GM12864 (cell line): Measurements from ENCODE around the gene FN3K.

Experiments
- DNase-seq: peaks from one replicate; pipeline ENCODE4 v3.0.0-alpha.2; 2011; ENCODE audit warnings: low read depth
- H3K4me3 ChIP-seq: 2 replicates; pipeline ENCODE4 v1.5.1; 2011; ENCODE audit warnings: mild to moderate bottlenecking, low read depth, low read length, control low read depth
- TF ChIP-seq, protein P1 (sequence below): IDR thresholded peaks from 2 replicates; pipeline ENCODE4 v1.5.1; 2011; ENCODE audit warnings: low read depth, mild to moderate bottlenecking, moderate library complexity, low read length, control low read depth, inconsistent platforms; ENCODE audit errors: missing control alignments

Gene FN3K

GRCh38 chr17:82729479-82730260, 5.7 kb upstream of the FN3K start:
- TF ChIP-seq, protein P1, sequence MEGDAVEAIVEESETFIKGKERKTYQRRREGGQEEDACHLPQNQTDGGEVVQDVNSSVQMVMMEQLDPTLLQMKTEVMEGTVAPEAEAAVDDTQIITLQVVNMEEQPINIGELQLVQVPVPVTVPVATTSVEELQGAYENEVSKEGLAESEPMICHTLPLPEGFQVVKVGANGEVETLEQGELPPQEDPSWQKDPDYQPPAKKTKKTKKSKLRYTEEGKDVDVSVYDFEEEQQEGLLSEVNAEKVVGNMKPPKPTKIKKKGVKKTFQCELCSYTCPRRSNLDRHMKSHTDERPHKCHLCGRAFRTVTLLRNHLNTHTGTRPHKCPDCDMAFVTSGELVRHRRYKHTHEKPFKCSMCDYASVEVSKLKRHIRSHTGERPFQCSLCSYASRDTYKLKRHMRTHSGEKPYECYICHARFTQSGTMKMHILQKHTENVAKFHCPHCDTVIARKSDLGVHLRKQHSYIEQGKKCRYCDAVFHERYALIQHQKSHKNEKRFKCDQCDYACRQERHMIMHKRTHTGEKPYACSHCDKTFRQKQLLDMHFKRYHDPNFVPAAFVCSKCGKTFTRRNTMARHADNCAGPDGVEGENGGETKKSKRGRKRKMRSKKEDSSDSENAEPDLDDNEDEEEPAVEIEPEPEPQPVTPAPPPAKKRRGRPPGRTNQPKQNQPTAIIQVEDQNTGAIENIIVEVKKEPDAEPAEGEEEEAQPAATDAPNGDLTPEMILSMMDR, result no peak
- no peak overlapping the region for H3K4me3 ChIP-seq
- no peak for DNase-seq

DNA sequence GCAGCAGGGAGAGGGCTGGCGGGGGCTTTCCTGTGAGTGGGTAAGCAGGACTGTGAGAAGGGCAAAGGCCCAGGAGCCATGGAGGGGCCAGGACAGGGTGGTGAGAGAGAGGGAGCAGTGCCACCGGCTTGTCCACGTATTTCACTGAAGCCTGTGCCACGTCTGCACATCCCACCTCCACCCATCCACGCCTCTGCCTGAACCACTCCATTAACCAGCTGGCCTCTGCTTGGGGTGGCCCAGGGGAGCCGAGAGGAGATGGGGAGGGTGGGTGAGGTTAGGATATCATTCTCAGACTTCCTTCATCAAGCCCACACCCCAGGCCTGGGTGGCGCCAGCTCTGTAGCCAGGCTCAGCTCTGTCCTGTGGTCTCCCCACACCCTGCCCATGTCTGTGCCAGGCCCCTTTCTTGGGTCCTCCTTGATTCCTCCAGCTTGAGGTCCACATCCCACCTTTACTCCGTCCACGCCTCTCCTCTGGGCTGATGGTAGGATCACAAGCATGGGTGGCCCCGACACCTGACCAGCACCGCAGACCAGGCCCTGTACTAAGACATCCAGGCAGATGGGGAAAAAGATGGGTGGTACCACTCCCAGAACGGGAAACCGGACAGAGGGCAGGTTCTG, 3.2 kb upstream of the FN3K start:
- TF ChIP-seq, protein P1, result no peak
- no peak for DNase-seq
- H3K4me3 ChIP-seq, result no peak overlapping the region

GRCh38 chr17:82736511-82737185, 1.2 kb downstream of the FN3K start:
- no peak for DNase-seq
- H3K4me3 ChIP-seq, result no peak overlapping the region
- TF ChIP-seq, protein P1, result no peak

DNA sequence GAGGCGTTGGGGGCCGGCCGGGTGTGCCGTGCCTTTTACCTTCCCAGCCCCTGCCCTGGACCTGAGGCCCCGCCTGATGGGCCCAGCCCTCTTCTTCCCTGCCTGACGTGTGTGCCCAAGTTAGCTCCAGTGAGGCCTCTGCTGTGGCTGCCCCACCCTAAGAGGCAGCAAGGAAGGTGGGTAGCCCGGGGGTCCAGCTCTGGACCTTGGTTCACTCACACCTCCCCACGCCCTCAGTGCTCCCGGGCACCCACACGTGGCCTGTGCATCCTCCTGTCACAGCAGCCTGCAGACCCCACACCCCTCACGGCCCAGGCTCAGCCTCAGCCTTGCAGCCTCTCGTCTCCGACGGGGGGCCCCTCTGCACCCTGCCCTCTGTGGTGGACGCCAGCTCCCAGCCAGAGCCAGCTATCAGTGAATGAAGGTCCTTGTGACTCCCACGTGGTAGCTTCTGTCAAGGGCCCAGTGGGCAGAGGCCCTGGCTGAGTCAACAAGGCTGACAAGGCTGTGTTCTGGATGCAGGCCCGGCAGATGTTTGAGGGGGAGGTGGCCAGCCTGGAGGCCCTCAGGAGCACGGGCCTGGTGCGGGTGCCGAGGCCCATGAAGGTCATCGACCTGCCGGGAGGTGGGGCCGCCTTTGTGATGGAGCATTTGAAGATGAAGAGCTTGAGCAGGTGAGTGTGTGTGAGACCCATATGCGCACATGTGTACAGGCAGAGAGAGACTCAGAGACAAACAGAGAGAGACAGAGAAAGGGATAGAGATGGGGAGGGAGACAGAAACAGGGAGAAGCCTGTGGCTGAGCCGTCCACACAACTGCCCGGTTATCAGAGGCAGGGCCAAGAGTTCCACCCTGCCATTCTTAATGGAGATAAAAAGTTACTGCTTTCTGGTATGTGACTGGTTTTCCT, 2.8 kb downstream of the FN3K start:
- DNase-seq, result no peak
- TF ChIP-seq, protein P1, result no peak
- no peak overlapping the region for H3K4me3 ChIP-seq

GRCh38 chr17:82740906-82741759, 5.7 kb downstream of the FN3K start:
- TF ChIP-seq, protein P1, result no peak
- no peak for DNase-seq
- no peak overlapping the region for H3K4me3 ChIP-seq
